RWPE1 (cell line): ENCODE data around the gene SYNE2.

Experiments used
- CTCF ChIA-PET: fragments of 350-600 bp; sonication (Branson Sonifier 250); formaldehyde crosslinking; extraction: SDS; loops from one replicate; lab custom pipeline; 2021; lab: Yijun Ruan, JAX
- POLR2A ChIA-PET: fragments of 400-600 bp; formaldehyde crosslinking; extraction: SDS; loops from one replicate; lab custom pipeline; 2020; ENCODE audit warnings: antibody characterized with exemption; ENCODE audit not compliant: low non-redundant PET; lab: Yijun Ruan, JAX
- DNase-seq: peaks from one replicate; pipeline ENCODE4 v3.0.0; 2012; ENCODE audit warnings: low spot score
- H3K27ac ChIP-seq: fragments of 450-650 bp; 2 replicates; pipeline ENCODE4 v1.5.1; 2017
- TF ChIP-seq, protein P1 (sequence below): fragments of 450-650 bp; conservative IDR thresholded peaks from 2 replicates; pipeline ENCODE4 v1.5.1; 2017; ENCODE audit warnings: low read depth, mild to moderate bottlenecking

The SYNE2 gene

DNA sequence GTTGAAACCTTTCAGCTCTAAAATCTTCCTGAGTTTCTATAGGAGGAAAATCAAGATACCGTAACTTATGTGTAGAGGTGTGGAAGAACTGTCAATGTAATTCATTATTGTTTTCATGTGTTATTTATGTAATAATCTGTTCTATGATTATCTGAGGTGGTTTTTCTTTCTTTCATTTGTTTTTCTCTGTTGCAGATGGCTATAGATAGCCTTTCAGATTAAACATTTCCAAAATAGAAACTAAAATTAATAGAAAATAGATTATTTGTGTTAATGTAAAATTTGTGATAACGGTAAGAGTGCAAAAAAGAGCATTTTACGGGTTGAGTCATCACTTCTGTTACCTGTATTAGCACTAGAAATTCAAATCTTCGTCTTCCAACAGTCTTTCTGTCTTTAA is 128.8 kb downstream of the SYNE2 start:
- no peak for DNase-seq
- ChIA-PET CTCF (no interaction called here), POLR2A (no interaction called here)
- TF ChIP-seq, protein P1, sequence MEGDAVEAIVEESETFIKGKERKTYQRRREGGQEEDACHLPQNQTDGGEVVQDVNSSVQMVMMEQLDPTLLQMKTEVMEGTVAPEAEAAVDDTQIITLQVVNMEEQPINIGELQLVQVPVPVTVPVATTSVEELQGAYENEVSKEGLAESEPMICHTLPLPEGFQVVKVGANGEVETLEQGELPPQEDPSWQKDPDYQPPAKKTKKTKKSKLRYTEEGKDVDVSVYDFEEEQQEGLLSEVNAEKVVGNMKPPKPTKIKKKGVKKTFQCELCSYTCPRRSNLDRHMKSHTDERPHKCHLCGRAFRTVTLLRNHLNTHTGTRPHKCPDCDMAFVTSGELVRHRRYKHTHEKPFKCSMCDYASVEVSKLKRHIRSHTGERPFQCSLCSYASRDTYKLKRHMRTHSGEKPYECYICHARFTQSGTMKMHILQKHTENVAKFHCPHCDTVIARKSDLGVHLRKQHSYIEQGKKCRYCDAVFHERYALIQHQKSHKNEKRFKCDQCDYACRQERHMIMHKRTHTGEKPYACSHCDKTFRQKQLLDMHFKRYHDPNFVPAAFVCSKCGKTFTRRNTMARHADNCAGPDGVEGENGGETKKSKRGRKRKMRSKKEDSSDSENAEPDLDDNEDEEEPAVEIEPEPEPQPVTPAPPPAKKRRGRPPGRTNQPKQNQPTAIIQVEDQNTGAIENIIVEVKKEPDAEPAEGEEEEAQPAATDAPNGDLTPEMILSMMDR: no peak
- no peak overlapping the region for H3K27ac ChIP-seq

DNA sequence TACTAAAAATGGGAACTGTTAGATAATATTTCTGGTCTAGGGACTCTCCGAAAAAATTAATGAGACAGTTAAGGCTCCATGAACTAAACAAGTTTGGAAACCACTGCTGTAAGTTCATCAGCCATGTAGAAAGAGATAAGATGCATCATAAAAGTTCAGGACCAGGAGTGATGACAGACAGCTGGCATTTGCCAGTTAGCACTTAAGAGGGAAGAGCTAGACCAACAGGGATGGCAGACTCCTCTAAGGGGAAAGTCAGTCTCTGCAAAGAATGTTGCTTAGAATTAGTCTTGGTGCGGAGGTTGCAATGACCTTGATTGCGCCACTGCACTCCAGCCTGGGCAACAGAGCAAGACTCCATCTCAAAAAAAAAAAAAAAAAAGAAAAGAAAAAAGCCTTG is 129.4 kb downstream of the SYNE2 start:
- ChIA-PET POLR2A (no interaction called here), CTCF (no interaction called here)
- TF ChIP-seq, protein P1: no peak
- DNase-seq: no peak
- H3K27ac ChIP-seq: no peak overlapping the region

DNA sequence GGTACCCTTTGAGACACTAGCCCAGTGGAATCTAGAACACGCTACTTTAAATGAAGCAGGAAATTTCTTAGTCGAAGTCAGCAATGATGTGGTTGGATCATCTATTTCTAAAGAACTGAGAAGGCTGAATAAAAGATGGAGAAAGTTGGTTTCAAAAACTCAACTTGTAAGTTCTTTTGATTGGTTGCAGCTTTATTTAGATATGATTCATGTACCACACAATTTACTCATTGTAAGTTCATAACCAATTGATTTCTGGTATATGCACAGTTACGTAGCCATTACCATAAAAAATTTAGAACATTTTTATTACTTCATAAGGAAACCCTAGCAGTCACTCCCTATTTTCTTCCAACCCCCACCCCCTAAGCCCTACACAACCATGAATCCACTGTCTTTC is 129.8 kb downstream of the SYNE2 start:
- DNase-seq: no peak
- H3K27ac ChIP-seq: no peak overlapping the region
- ChIA-PET CTCF (no interaction called here), POLR2A (no interaction called here)
- TF ChIP-seq, protein P1: no peak

DNA sequence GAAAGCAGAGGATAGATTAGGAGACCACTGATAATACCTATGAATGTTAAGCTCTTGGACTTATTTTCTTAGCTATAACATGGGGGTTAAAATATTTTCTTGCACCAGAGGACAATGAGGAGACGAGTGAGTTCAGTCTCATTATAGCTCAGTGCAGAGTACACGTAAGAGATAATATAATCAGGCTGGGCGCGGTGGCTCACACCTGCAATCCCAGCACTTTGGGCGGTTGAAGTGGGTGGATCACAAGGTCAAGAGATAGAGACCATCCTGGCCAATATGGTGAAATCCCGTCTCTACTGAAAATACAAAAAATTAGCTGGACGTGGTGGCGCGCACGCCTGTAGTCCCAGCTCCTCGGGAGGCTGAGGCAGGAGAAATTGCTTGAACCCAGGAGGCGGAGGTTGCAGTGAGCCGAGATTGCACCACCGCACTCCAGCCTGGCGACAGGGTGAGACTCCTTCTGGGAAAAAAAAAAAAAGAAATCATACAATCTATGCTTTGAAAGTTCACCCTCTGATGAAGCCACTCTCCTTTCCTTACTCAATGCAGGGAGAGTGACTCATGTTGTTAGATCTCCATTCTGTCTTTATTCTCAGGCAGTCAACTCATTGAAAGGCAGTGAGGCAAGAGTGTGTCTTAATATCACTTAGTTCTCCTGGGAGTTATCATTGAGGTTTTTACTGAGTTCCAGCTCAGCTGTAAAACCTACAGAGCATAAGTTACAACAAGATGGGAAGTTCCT is 134.2 kb downstream of the SYNE2 start:
- no peak overlapping the region for H3K27ac ChIP-seq
- TF ChIP-seq, protein P1: no peak
- CTCF ChIA-PET: interaction anchor here (0.7 to 0.9 kb wide), 2 partner anchors 23 to 260 kb away, joined by 3 to 4 read pairs; no protein-coding TSS in a partner anchor
- POLR2A ChIA-PET: interaction anchor here (0.6 kb wide), 1 partner anchor 241 kb away, joined by 3 read pairs; no protein-coding TSS in a partner anchor
- DNase-seq: peak; percentile 52

DNA sequence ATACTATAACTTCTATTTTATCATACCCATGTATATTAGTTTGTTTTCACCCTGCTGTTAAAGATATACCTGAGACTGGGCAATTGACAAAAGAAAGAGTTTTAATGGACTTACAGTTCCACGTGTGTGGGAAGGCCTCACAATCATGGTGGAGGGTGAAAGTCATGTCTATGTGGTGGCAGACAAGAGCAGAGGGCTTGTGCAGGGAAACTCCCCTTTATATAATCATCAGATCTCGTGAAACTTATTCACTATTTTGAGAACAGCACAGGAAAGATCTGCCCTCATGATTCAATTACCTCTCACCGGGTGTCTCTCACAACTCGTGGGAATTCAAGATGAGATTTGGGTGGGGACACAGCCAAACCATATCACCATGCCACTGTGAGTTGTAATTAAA is 135.8 kb downstream of the SYNE2 start:
- ChIA-PET CTCF (no interaction called here), POLR2A (no interaction called here)
- no peak for DNase-seq
- TF ChIP-seq, protein P1: no peak
- no peak overlapping the region for H3K27ac ChIP-seq

DNA sequence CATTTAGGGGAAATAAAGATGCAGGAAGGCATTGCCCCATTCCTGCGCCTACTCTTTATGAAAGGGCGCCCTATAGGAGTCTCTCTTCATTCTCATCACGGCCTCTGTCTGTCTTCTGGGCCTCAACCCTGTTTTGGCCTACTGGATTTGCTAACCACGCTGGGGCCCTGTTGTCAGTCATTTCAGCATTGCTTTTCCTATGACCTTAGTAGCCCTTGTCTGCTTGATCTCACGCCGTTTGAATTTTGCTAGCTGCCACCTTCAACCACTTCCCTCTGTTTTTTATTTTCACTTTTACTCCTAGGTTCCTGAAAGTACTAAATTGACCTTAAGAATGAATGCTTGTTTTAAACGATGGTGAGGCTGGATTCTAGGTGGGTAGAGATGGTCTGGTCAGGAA is 139.0 kb downstream of the SYNE2 start:
- DNase-seq: no peak
- ChIA-PET POLR2A (no interaction called here), CTCF (interaction anchor here (1.1 kb wide), 1 partner anchor 18 kb away, joined by 5 read pairs; no protein-coding TSS in a partner anchor)
- TF ChIP-seq, protein P1: no peak
- no peak overlapping the region for H3K27ac ChIP-seq
